Astrocyte (in vitro differentiated cells and primary cell): ENCODE measurements around the gene PLA2G4F.

Experiments used
- EZH2 ChIP-seq: IDR thresholded peaks from 2 replicates; pipeline ENCODE4 v1.6.1; 2012; ENCODE audit warnings: mild to moderate bottlenecking, low read length, inconsistent platforms; ENCODE audit not compliant: insufficient read depth
- TF ChIP-seq, protein P1 (sequence below): IDR thresholded peaks from 2 replicates; pipeline ENCODE4 v1.5.1; 2011; ENCODE audit warnings: low read depth, mild to moderate bottlenecking, inconsistent platforms, low read length, moderate library complexity; ENCODE audit not compliant: insufficient read depth

GRCh38 chr15:42193383-42193782 is 36.9 kb upstream of the PLA2G4F start:
- TF ChIP-seq, protein P1, sequence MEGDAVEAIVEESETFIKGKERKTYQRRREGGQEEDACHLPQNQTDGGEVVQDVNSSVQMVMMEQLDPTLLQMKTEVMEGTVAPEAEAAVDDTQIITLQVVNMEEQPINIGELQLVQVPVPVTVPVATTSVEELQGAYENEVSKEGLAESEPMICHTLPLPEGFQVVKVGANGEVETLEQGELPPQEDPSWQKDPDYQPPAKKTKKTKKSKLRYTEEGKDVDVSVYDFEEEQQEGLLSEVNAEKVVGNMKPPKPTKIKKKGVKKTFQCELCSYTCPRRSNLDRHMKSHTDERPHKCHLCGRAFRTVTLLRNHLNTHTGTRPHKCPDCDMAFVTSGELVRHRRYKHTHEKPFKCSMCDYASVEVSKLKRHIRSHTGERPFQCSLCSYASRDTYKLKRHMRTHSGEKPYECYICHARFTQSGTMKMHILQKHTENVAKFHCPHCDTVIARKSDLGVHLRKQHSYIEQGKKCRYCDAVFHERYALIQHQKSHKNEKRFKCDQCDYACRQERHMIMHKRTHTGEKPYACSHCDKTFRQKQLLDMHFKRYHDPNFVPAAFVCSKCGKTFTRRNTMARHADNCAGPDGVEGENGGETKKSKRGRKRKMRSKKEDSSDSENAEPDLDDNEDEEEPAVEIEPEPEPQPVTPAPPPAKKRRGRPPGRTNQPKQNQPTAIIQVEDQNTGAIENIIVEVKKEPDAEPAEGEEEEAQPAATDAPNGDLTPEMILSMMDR = no peak
- TF ChIP-seq EZH2 = no peak
